Heart left ventricle (tissue), 16 donors: ENCODE measurements around the gene ITFG2. TPM values are rescaled to one million over a fixed set of nuclear protein-coding genes. Genes with fewer than 3 reads are reported as not detected.

Experiments
- ATAC-seq, 4 donors: fragments of 200-7000 bp; cut with Tn5 transposase; one replicate each; pipeline ENCODE4 v1.9.1; 2020 to 2022; ENCODE audit warnings: moderate library complexity in 4 of 4, mild to moderate bottlenecking in 3 of 4, moderate number of reproducible peaks in 1 of 4
- DNase-seq, 5 donors: peaks; one replicate each; pipeline ENCODE4 v3.0.0-alpha.2; 2020
- H3K27ac ChIP-seq, 12 donors: fragments of 200-600 bp; sonication (generic) in 4 of 12; one replicate each; pipeline versions ENCODE4 v1.5.0 to v1.8.0; 2016 to 2022; ENCODE audit warnings: mild to moderate bottlenecking in 2 of 12
- H3K27me3 ChIP-seq, 9 donors: fragments of 200-600 bp; sonication (generic) in 2 of 9; one replicate each; pipeline versions ENCODE4 v1.5.1 to v1.8.0; 2016 to 2022; ENCODE audit warnings: mild to moderate bottlenecking in 3 of 9
- H3K36me3 ChIP-seq, 9 donors: fragments of 200-600 bp; sonication (generic) in 2 of 9; one replicate each; pipeline versions ENCODE4 v1.5.0 to v1.8.0; 2018 to 2022; ENCODE audit warnings: mild to moderate bottlenecking in 2 of 9
- H3K4me1 ChIP-seq, 12 donors: fragments of 200-600 bp; sonication (generic) in 4 of 12; one replicate each; pipeline versions ENCODE4 v1.5.0 to v1.8.0; 2016 to 2022; ENCODE audit warnings: mild to moderate bottlenecking in 3 of 12
- H3K4me3 ChIP-seq, 12 donors: fragments of 200-600 bp; sonication (generic) in 4 of 12; one replicate each; pipeline versions ENCODE4 v1.5.0 to v1.8.0; 2017 to 2022; ENCODE audit warnings: mild to moderate bottlenecking in 9 of 12, moderate library complexity in 4 of 12
- H3K9me3 ChIP-seq, 12 donors: fragments of 200-600 bp; sonication (generic) in 4 of 12; one replicate each; pipeline versions ENCODE4 v1.5.0 to v1.8.0; 2016 to 2022; ENCODE audit warnings: mild to moderate bottlenecking in 1 of 12
- CTCF ChIP-seq, 12 donors: fragments of 200-600 bp; sonication (generic) in 4 of 12; IDR thresholded peaks; one replicate each; pipeline versions ENCODE4 v1.5.0 to v1.8.0; 2018 to 2022; ENCODE audit warnings: antibody characterized with exemption in 12 of 12, mild to moderate bottlenecking in 5 of 12
- POLR2A ChIP-seq, 2 donors: fragments of 450-650 bp; IDR thresholded peaks; one replicate each; pipeline ENCODE4 v1.6.1; 2017; ENCODE audit warnings: antibody characterized with exemption in 2 of 2, mild to moderate bottlenecking in 2 of 2, moderate library complexity in 2 of 2
- WGBS, 4 donors: extraction: QIAGEN DNeasy Blood & Tissue Kit in 2 of 4; methylation state at CpG; one replicate each; pipeline versions ENCODE4 v1.1.5 to v1.1.7; 2013 to 2018; 5-methylcytosine and 5-hydroxymethylcytosine counted together
- intact Hi-C, 10 donors: fragments of 100-400 bp; cut with DNase I; formaldehyde crosslinking; loops; one replicate each; pipeline versions ENCODE4 v1.11.1 to v1.14.2; 2022
- polyA plus RNA-seq, 2 donors: library from polyadenylated mRNA; stranded (reverse); fragments of 200-250 nt; gene quantifications; one replicate each; pipeline ENCODE4 v1.2.3, GENCODE V29; 2013
- total RNA-seq, 9 donors: library from RNA; depleted of rRNA in 2 of 9; stranded (reverse); fragments of >200 nt in 2 of 9; fragmentation: NEBNext Ultra II Directional in 3 of 9; extraction: Animal tissue kit (Norgen Biotek cat#: 25700) in 3 of 9; gene quantifications; one replicate each; pipeline versions ENCODE4 v1.1.0 to v1.2.4, GENCODE V29; 2016 to 2023
- donor health status: ischemic (EF 13 %, LVEDD 7.1; RV severe dilation, severe dysfunction).
- donor health status: healthy with polysubstance abuse.
- donor health status: DM: no; HTN: yes; CAD: no.
- donor health status: DM: no; HTN: no; CAD: no.
- donor health status: ischemic (EF 25% LVEDD 6.9; RV normal size, moderate dysfunction).
- donor health status: ischemic (EF 25% LVEDD 5.7; RV mildly dilated, moderate dysfunction).
- donor health status: healthy.
- donor health status: DM: yes; HTN: yes; CAD: no.
- donor health status: ischemic (EF 35%, LVEDD 5.7; RV mildly dilated, moderate dysfunction).
- donor health status: nonischemic (EF 11% LVEDD 7.7; RV severe dilation, severe dysfunction).
- donor health status: DM: yes; HTN: yes; CAD: no.
- donor health status: PGD.
- donor health status: ischemic (EF 29% LVEDD 5.4; RV normal size, mild dysfunction).
- donor health status: nonischemic (EF 23%, LVEDD 6.1; RV moderate dilation, normal function).

Gene ITFG2
- total and polyA plus RNA-seq, 11 donors: 7.6 to 21.7 (median 12.1) TPM

- no peak for DNase-seq
- WGBS, 4 donors: 9 to 13% (median 10%) methylated on average over 14 of the region's 14 CpGs
- no peak for TF ChIP-seq CTCF (IDR thresholded peaks at IDR 0.05)
- TF ChIP-seq POLR2A (IDR thresholded peaks at IDR 0.05): no peak
- Histone ChIP-seq H3K36me3 (peaks cover 0 to 44% (median 36%) of the 10 kb centered on the region in 9 donors), H3K9me3 (no peaks in the 10 kb centered on the region), H3K27ac (peak overlapping the region in 10 of 12 donors; percentile 63 to 89 (median 81)), H3K4me1 (peaks cover 0 to 56% (median 31%) of the 10 kb centered on the region in 12 donors), H3K4me3 (peak overlapping the region; percentile 71 to 95 (median 86)), H3K27me3 (peaks cover 0 to 4% (median 0%) of the 10 kb centered on the region in 9 donors)
- no peak for ATAC-seq
- intact Hi-C loops: loop anchor here in 1 of 10 donors (2.0 kb wide), 1 partner anchor 17 kb away; the partner anchor contains the start of gene ITFG2
Observed at GRCh38 chr12:2796187-2796666, 16.2 kb upstream of the ITFG2 start.

GRCh38 chr12:2797721-2798418 lies 14.6 kb upstream of the ITFG2 start:
- Histone ChIP-seq H3K9me3 (no peaks in the 10 kb centered on the region), H3K27me3 (peaks cover 0 to 4% (median 0%) of the 10 kb centered on the region in 9 donors), H3K4me3 (no peak overlapping the region), H3K4me1 (peaks cover 0 to 58% (median 32%) of the 10 kb centered on the region in 12 donors), H3K27ac (peak overlapping the region in 3 of 12 donors; percentile 1 to 39 (median 18)), H3K36me3 (peaks cover 0 to 60% (median 53%) of the 10 kb centered on the region in 9 donors)
- intact Hi-C loops: loop anchor here in 1 of 10 donors (2.0 kb wide), 1 partner anchor 15 kb away; the partner anchor contains the start of gene ITFG2
- ATAC-seq (no peak), DNase-seq (peak in 4 of 5 donors; percentile 58 to 63 (median 61))
- 43 to 58% (median 49%) methylated on average over 6 to 7 of the region's 7 CpGs for WGBS, 4 donors
- TF ChIP-seq CTCF (IDR thresholded peaks at IDR 0.05): peak in 3 of 12 donors; percentile 17 to 41 (median 35)
- TF ChIP-seq POLR2A (IDR thresholded peaks at IDR 0.05): no peak

GRCh38 chr12:2800046-2800570 lies 12.4 kb upstream of the ITFG2 start:
- DNase-seq (no peak), ATAC-seq (no peak)
- Histone ChIP-seq H3K9me3 (no peaks in the 10 kb centered on the region), H3K4me3 (no peak overlapping the region), H3K27ac (no peak overlapping the region), H3K27me3 (no peaks in the 10 kb centered on the region), H3K4me1 (peaks cover 0 to 71% (median 42%) of the 10 kb centered on the region in 12 donors), H3K36me3 (peaks cover 0 to 83% (median 69%) of the 10 kb centered on the region in 9 donors)
- 88 to 91% (median 88%) methylated on average over 2 to 3 of the region's 3 CpGs for WGBS, 4 donors
- TF ChIP-seq CTCF (IDR thresholded peaks at IDR 0.05): no peak
- intact Hi-C loops: no loop called here
